Measurements from ENCODE around the gene DCAF11.
A peak's percentile ranks its signal among the peaks of the same experiment; 100 is the strongest.

The DCAF11 gene

DNA sequence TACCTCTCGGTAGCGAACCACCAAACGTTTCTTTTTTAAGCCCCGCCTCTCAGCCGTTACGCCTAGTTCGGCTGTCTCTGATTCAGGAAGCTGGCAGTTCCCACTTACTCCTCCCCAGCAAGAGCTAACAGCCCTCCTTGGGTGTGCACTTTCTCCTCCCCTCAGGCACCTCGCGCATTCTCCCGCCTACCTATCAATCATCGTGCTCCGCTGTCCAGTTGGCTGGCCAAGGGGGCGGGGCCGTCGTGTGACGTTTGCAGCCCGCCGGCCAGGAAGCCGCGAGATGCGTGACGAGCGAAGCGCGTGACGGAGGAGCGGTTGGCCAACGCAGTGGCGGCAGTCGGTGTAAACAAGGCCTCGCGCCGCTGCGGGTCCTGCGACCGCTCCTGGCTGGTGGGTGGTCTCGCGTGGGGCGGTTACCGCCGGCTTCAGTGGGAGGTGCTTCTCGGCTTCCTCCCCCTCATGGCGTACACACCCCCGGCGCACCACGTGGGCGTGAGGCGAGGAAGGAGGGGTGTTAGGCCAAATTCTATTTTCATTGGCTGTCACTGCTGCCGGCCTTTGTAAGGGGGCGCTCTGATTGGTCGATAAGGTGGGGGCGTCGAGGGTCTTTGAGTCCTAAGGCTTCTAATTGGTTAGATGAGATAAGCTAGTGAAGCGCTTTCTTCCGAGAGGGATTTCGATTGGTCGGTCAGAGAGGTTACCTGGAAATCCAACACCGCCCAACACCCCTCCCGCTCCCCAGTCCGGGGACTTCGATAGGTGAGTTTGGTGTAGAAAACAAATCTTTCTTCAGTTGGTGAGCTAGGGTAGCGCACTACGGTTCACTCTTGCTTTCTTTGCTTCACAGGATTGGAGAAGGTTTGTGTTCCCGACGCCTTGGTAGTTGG, at the start of gene DCAF11, which contains the start of gene NRL:
DCAF11 (plus strand) TSS at position 246 of the 890 bp plus-strand sequence. CDS start 818 bp downstream, outside the sequence.
NRL (minus strand) TSS at position 418 of the 890 bp plus-strand sequence. CDS start 32,101 bp downstream, outside the sequence.
- Histone ChIP-seq H3K27me3 (ENCODE audit: control insufficient read depth, insufficient read depth, low read length) (no peaks in the 10 kb centered on the region), H3K27ac (ENCODE audit: low read depth, low read length) (peak within 1 kb of the TSS; percentile 96), H3K36me3 (ENCODE audit: control insufficient read depth, insufficient read depth, low read length) (peaks cover 20% of the 10 kb centered on the region), H3K4me1 (ENCODE audit: control insufficient read depth, insufficient read depth, low read length) (peaks cover 14% of the 10 kb centered on the region), H3K4me3 (ENCODE audit: low read length) (peak within 1 kb of the TSS; percentile 95), H3K9ac (ENCODE audit: low read length) (peak within 1 kb of the TSS; percentile 77)

DNA sequence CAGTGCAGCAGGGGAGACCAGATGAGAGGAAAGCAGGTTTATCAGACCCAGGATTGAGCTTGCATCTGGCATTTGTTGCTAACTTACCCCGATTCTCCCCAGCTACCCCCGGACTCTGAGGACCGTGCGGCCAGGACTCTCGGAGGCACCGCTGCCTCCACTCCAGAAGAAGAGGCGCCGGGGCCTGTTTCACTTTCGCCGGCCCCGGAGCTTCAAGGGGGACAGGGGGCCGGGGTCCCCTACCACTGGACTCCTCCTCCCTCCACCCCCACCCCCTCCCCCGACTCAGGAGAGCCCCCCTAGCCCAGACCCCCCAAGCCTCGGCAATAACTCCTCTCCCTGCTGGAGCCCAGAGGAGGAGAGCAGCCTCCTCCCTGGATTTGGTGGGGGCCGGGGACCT, 49.7 kb upstream of the DCAF11 start:
- H3K27ac ChIP-seq (ENCODE audit: low read depth, low read length), result no peak overlapping the region
- H3K9ac ChIP-seq (ENCODE audit: low read length), result no peak overlapping the region
- no peaks in the 10 kb centered on the region for H3K36me3 ChIP-seq (ENCODE audit: control insufficient read depth, insufficient read depth, low read length)
- H3K4me3 ChIP-seq (ENCODE audit: low read length), result no peak overlapping the region
- no peaks in the 10 kb centered on the region for H3K27me3 ChIP-seq (ENCODE audit: control insufficient read depth, insufficient read depth, low read length)
- no peaks in the 10 kb centered on the region for H3K4me1 ChIP-seq (ENCODE audit: control insufficient read depth, insufficient read depth, low read length)

DNA sequence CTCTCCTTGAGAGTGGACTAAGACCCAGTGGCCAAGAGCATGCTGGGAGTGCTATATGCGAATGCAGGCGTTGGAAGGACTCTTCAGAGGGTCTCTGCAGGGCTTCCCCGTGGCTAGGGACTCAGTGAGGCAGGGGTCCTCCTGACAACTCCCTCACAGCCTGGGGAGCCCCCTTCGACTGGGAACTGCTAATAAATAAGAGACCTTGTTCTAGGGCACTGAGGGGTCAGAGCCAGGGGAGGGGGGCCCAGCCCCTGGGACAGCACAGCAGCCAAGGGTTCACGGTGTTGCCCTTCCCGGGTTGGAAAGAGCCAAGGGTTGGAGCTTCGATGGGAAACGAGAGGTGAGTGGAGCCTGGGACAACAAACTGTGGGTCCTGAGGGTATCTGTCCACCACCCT, 49.2 kb upstream of the DCAF11 start:
- Histone ChIP-seq H3K36me3 (ENCODE audit: control insufficient read depth, insufficient read depth, low read length) (no peaks in the 10 kb centered on the region), H3K27ac (ENCODE audit: low read depth, low read length) (no peak overlapping the region), H3K4me1 (ENCODE audit: control insufficient read depth, insufficient read depth, low read length) (no peaks in the 10 kb centered on the region), H3K9ac (ENCODE audit: low read length) (no peak overlapping the region), H3K4me3 (ENCODE audit: low read length) (no peak overlapping the region), H3K27me3 (ENCODE audit: control insufficient read depth, insufficient read depth, low read length) (no peaks in the 10 kb centered on the region)

GRCh38 chr14:24066496-24067132, 48.0 kb upstream of the DCAF11 start:
- Histone ChIP-seq H3K9ac (ENCODE audit: low read length) (no peak overlapping the region), H3K4me3 (ENCODE audit: low read length) (no peak overlapping the region), H3K27me3 (ENCODE audit: control insufficient read depth, insufficient read depth, low read length) (no peaks in the 10 kb centered on the region), H3K27ac (ENCODE audit: low read depth, low read length) (no peak overlapping the region), H3K36me3 (ENCODE audit: control insufficient read depth, insufficient read depth, low read length) (no peaks in the 10 kb centered on the region), H3K4me1 (ENCODE audit: control insufficient read depth, insufficient read depth, low read length) (no peaks in the 10 kb centered on the region)

DNA sequence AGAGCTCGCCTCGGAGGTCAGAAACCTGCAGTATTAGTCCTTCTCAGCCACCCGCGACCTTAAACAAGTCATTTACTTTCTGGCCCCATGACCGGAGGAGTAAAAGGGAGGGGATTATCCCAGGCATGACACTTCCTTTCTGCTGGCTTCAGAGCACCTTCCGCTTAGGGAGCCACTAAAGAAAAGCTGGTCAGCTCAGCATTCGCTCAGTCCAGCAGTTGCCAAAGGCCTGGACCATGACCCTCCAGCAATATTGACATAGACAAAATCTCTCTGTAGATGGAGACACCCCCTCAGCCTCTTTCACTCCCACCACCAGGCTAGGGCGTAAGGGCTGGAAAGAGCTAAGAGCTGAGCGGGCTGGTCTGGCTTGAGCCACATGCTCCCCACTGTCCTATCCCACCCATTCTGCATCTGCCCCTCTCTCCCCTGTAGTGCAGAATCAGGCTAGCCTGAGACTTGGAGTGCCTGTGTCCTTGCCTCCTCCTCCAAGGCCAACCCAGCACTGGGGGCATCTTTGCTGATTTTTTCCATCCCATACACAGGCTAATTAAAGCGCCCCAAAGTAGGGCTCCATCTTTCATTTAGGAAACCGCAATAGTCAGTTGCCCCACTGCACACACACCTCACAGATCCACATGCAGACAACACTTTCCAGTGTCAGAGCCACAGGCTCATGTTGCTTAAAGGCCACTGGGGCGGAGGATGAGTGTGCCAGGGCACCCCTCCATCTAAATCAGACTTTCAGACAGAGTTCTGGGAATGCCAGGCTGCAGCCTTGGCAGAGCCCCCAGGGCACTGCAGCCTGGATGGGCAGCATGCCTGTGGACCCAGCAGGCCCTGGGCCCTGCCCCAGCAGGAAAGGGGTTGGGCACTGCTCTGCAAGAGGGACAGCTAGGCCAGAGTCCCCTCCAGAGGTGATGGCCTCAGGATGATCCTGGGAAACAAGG, 47.2 kb upstream of the DCAF11 start:
- H3K27ac ChIP-seq (ENCODE audit: low read depth, low read length), result no peak overlapping the region
- no peaks in the 10 kb centered on the region for H3K36me3 ChIP-seq (ENCODE audit: control insufficient read depth, insufficient read depth, low read length)
- H3K4me1 ChIP-seq (ENCODE audit: control insufficient read depth, insufficient read depth, low read length), result no peaks in the 10 kb centered on the region
- no peaks in the 10 kb centered on the region for H3K27me3 ChIP-seq (ENCODE audit: control insufficient read depth, insufficient read depth, low read length)
- no peak overlapping the region for H3K4me3 ChIP-seq (ENCODE audit: low read length)
- H3K9ac ChIP-seq (ENCODE audit: low read length), result no peak overlapping the region

GRCh38 chr14:24068711-24069410, 45.7 kb upstream of the DCAF11 start:
- no peaks in the 10 kb centered on the region for H3K4me1 ChIP-seq (ENCODE audit: control insufficient read depth, insufficient read depth, low read length)
- H3K9ac ChIP-seq (ENCODE audit: low read length), result no peak overlapping the region
- no peak overlapping the region for H3K27ac ChIP-seq (ENCODE audit: low read depth, low read length)
- H3K36me3 ChIP-seq (ENCODE audit: control insufficient read depth, insufficient read depth, low read length), result no peaks in the 10 kb centered on the region
- H3K4me3 ChIP-seq (ENCODE audit: low read length), result no peak overlapping the region
- no peaks in the 10 kb centered on the region for H3K27me3 ChIP-seq (ENCODE audit: control insufficient read depth, insufficient read depth, low read length)

GRCh38 chr14:24069411-24069735, 45.2 kb upstream of the DCAF11 start:
- H3K27me3 ChIP-seq (ENCODE audit: control insufficient read depth, insufficient read depth, low read length), result no peaks in the 10 kb centered on the region
- H3K4me1 ChIP-seq (ENCODE audit: control insufficient read depth, insufficient read depth, low read length), result no peaks in the 10 kb centered on the region
- H3K9ac ChIP-seq (ENCODE audit: low read length), result no peak overlapping the region
- no peak overlapping the region for H3K27ac ChIP-seq (ENCODE audit: low read depth, low read length)
- no peak overlapping the region for H3K4me3 ChIP-seq (ENCODE audit: low read length)
- H3K36me3 ChIP-seq (ENCODE audit: control insufficient read depth, insufficient read depth, low read length), result no peaks in the 10 kb centered on the region

DNA sequence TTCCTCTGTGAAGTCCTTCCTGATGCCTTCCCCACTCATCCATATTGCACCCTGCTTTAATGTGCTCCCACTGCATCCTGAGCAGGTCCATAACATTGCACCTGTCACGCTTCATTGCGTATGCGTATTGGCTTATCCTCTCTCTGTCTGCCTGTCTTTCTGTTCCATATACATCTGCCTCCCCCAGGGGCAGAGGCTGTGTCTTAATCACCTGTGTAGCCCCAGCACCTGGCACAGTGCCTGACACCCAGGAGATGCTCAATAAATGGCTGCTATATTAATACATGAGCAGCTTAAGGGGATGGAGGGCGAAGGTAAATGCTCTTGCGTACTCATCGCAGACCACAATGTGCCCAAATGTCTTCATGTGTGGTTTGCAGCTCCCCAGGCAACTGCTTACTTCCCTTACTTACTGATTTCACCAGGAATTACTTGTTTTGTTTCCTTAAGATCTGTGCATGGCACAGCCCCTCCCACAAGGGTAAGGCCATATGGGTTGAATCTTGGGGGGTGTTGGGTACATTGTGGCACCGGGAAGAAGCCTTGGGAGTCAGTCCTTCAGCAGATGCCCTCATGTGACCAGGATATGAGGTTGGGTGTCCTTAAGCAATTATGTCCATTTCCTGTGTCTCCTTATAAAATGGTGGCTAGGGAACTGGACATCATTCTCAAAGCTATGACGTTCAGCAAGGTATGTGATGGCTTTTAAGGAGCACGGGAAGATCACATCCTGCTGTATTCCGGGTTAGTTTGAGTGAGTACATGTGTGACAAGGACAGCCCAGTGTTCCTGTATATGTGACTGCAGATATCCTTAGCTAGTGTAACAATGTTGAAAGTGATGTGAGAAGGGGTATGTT, 44.1 kb upstream of the DCAF11 start:
- no peak overlapping the region for H3K4me3 ChIP-seq (ENCODE audit: low read length)
- no peaks in the 10 kb centered on the region for H3K27me3 ChIP-seq (ENCODE audit: control insufficient read depth, insufficient read depth, low read length)
- no peak overlapping the region for H3K27ac ChIP-seq (ENCODE audit: low read depth, low read length)
- H3K36me3 ChIP-seq (ENCODE audit: control insufficient read depth, insufficient read depth, low read length), result no peaks in the 10 kb centered on the region
- H3K9ac ChIP-seq (ENCODE audit: low read length), result no peak overlapping the region
- no peaks in the 10 kb centered on the region for H3K4me1 ChIP-seq (ENCODE audit: control insufficient read depth, insufficient read depth, low read length)

GRCh38 chr14:24071144-24071697, 43.4 kb upstream of the DCAF11 start, which contains the start of gene CPNE6:
CPNE6 (plus strand) TSS chr14:24071562; CDS start chr14:24072937, 1,375 bp downstream.
- H3K4me1 ChIP-seq (ENCODE audit: control insufficient read depth, insufficient read depth, low read length), result no peaks in the 10 kb centered on the region
- H3K4me3 ChIP-seq (ENCODE audit: low read length), result no peak within 1 kb of the TSS
- H3K27ac ChIP-seq (ENCODE audit: low read depth, low read length), result no peak within 1 kb of the TSS
- H3K36me3 ChIP-seq (ENCODE audit: control insufficient read depth, insufficient read depth, low read length), result no peaks in the 10 kb centered on the region
- no peaks in the 10 kb centered on the region for H3K27me3 ChIP-seq (ENCODE audit: control insufficient read depth, insufficient read depth, low read length)
- no peak within 1 kb of the TSS for H3K9ac ChIP-seq (ENCODE audit: low read length)

DNA sequence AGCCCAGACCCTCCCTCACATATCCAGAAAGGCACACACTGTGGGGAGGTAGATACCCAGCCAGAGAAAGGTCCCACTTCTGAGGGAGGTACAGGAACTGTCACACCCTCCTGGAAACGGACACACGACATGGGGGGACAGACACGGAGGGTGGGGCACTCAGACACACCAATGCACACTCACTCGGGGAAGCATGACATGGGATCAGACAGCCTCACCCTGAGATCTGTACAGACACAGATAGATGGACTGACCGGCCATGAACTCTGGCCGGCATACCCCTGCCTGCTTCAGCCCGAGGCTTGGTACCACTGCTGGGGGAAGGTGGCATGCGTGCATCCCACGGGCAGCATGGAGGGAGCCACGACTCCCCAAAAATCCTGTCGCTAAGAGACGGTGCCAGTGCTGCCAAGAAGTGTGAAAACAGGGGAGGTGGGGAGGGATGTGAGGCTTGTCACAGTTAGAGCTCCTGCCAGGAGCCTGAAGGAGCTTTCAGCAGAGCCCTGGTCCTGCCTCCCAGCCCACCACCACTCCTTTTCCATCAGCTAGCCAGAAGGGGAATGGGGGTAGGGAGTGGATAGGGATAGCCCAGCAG, 42.6 kb upstream of the DCAF11 start:
- no peaks in the 10 kb centered on the region for H3K4me1 ChIP-seq (ENCODE audit: control insufficient read depth, insufficient read depth, low read length)
- no peak overlapping the region for H3K4me3 ChIP-seq (ENCODE audit: low read length)
- no peak overlapping the region for H3K9ac ChIP-seq (ENCODE audit: low read length)
- H3K27me3 ChIP-seq (ENCODE audit: control insufficient read depth, insufficient read depth, low read length), result no peaks in the 10 kb centered on the region
- no peaks in the 10 kb centered on the region for H3K36me3 ChIP-seq (ENCODE audit: control insufficient read depth, insufficient read depth, low read length)
- no peak overlapping the region for H3K27ac ChIP-seq (ENCODE audit: low read depth, low read length)
